Neutrophil (primary cell): ENCODE measurements around the gene SYNJ2BP.

Source experiments
- H3K27ac ChIP-seq: fragments of 200-600 bp; sonication (generic); 2 replicates; pipeline ENCODE4 v1.5.1; 2016; ENCODE audit warnings: mild to moderate bottlenecking, moderate library complexity
- H3K27me3 ChIP-seq: fragments of 200-600 bp; sonication (generic); 2 replicates; pipeline ENCODE4 v1.6.0; 2016; ENCODE audit warnings: mild to moderate bottlenecking
- H3K36me3 ChIP-seq: fragments of 200-600 bp; sonication (generic); 2 replicates; pipeline ENCODE4 v1.5.1; 2017
- H3K4me1 ChIP-seq, 2 experiments: fragments of 200-600 bp in 1 of 2; sonication (generic) in 1 of 2; 1 replicate in 1 of 2; 2 replicates in 1 of 2; pipeline versions ENCODE4 v1.5.1 to v1.6.1; 2013 to 2016; ENCODE audit warnings: low read depth in 1 of 2, low read length in 1 of 2, mild to moderate bottlenecking in 1 of 2, moderate library complexity in 1 of 2; ENCODE audit not compliant: control insufficient read depth in 1 of 2, insufficient read depth in 1 of 2
- H3K4me3 ChIP-seq, 2 experiments: fragments of 200-600 bp in 1 of 2; sonication (generic) in 1 of 2; 1 replicate in 1 of 2; 2 replicates in 1 of 2; pipeline ENCODE4 v1.5.1; 2013 to 2016; ENCODE audit warnings: low read depth in 1 of 2, low read length in 1 of 2, mild to moderate bottlenecking in 1 of 2, moderate library complexity in 1 of 2
- H3K9me3 ChIP-seq: fragments of 200-600 bp; sonication (generic); 2 replicates; pipeline ENCODE4 v1.5.1; 2016
- TF ChIP-seq, protein P1 (sequence below): fragments of 200-600 bp; sonication (generic); IDR thresholded peaks from 2 replicates; pipeline ENCODE4 v1.5.1; 2016; ENCODE audit warnings: antibody characterized with exemption

SYNJ2BP gene

DNA sequence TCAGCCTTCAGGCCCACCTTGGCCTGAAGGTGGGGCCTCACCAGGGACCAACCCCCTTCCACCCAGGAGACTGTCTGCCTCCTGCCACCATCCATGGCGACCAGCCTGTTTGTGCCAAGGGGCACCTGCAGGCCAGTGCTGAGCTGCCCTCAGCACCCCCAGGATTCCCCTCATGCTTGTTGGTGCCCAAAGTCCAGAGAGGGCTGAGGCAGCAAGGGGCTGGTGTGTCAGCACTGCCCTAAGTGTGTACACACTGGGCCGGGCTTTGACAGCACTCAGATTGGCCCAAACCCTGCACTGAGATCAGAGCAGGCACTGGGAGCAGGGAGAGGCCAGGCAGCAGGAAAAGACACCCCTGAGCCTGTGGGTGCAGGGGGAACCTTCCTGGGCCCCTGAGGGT, 18.6 kb downstream of the SYNJ2BP start:
- Histone ChIP-seq H3K9me3 (no peaks in the 10 kb centered on the region), H3K27ac (no peak overlapping the region), H3K4me3 (no peak overlapping the region), H3K36me3 (no peaks in the 10 kb centered on the region), H3K27me3 (no peaks in the 10 kb centered on the region), H3K4me1 (no peaks in the 10 kb centered on the region)
- TF ChIP-seq, protein P1, sequence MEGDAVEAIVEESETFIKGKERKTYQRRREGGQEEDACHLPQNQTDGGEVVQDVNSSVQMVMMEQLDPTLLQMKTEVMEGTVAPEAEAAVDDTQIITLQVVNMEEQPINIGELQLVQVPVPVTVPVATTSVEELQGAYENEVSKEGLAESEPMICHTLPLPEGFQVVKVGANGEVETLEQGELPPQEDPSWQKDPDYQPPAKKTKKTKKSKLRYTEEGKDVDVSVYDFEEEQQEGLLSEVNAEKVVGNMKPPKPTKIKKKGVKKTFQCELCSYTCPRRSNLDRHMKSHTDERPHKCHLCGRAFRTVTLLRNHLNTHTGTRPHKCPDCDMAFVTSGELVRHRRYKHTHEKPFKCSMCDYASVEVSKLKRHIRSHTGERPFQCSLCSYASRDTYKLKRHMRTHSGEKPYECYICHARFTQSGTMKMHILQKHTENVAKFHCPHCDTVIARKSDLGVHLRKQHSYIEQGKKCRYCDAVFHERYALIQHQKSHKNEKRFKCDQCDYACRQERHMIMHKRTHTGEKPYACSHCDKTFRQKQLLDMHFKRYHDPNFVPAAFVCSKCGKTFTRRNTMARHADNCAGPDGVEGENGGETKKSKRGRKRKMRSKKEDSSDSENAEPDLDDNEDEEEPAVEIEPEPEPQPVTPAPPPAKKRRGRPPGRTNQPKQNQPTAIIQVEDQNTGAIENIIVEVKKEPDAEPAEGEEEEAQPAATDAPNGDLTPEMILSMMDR = no peak

DNA sequence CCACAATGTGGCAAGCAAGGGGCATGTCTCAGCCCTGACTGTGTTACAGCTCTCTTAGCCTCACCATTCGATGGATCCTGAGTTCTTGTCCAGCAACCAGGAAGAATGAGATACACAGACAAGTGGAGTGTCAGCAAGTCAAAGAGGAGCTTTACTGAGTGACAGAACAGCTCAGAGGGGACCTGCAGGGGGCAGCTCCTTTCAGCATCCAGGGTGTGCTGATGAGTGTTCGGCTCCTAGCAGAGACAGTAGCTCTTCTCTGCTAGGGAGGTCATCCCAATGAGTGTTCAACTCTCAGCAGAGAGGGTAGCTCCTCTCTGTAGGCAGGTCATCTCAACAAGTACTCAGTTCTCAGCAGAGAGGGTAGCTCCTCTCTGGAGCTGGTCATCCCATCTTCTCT, 19.1 kb downstream of the SYNJ2BP start:
- Histone ChIP-seq H3K4me3 (no peak overlapping the region), H3K36me3 (no peaks in the 10 kb centered on the region), H3K4me1 (no peaks in the 10 kb centered on the region), H3K27me3 (no peaks in the 10 kb centered on the region), H3K27ac (no peak overlapping the region), H3K9me3 (no peaks in the 10 kb centered on the region)
- TF ChIP-seq, protein P1 = no peak

DNA sequence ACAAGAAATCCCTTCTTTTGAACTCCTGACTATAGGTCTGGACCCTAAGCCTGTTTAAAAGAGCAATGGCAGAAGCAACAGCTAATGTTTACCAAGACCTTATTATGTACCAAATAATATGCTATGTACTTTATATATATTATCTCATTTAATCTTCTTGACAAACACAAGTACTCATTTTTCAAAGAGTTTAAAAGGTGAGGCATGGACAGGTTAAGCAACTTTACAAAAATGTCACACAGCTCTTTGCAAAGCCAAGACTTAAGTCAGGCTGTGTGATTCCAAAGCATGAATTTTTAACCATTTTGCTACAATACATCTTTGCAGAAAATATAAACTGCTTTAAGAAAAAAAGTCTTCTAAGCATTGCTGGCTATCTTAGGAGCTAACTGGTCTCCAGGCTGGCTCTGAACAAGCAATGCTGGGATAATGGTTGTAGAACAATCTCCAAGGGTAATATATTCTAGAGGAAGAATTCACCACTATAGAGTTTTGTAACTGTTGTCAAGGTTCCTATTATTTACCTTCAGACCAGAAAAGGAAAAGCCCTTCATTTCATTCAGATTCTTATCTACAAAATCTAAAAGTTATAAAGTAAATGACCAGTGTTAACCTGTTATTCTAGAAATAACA, 22.1 kb downstream of the SYNJ2BP start:
- no peak overlapping the region for H3K4me3 ChIP-seq
- TF ChIP-seq, protein P1 = no peak
- H3K4me1 ChIP-seq = no peaks in the 10 kb centered on the region
- no peaks in the 10 kb centered on the region for H3K27me3 ChIP-seq
- H3K9me3 ChIP-seq = no peaks in the 10 kb centered on the region
- no peak overlapping the region for H3K27ac ChIP-seq
- H3K36me3 ChIP-seq = no peaks in the 10 kb centered on the region

DNA sequence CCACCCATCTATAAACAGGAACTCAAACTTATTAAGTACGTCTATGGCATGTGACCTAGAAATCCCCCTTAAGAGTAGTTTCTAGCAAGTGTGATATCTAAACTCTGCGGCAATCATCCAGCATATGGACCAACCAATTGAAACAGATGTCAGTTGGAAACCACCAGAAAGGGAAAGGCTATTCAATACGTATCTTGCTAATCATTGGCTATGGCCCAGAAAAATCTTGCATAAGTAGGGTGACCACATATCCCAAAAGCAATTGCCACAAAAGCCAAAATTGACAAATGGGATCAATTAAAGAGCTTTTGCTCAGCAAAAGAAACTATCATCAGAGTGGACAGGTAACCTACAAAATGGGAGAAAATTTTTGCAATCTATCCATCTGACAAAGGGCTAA, 24.2 kb downstream of the SYNJ2BP start:
- Histone ChIP-seq H3K36me3 (no peaks in the 10 kb centered on the region), H3K4me1 (no peaks in the 10 kb centered on the region), H3K4me3 (no peak overlapping the region), H3K9me3 (no peaks in the 10 kb centered on the region), H3K27ac (no peak overlapping the region), H3K27me3 (no peaks in the 10 kb centered on the region)
- TF ChIP-seq, protein P1 = no peak

DNA sequence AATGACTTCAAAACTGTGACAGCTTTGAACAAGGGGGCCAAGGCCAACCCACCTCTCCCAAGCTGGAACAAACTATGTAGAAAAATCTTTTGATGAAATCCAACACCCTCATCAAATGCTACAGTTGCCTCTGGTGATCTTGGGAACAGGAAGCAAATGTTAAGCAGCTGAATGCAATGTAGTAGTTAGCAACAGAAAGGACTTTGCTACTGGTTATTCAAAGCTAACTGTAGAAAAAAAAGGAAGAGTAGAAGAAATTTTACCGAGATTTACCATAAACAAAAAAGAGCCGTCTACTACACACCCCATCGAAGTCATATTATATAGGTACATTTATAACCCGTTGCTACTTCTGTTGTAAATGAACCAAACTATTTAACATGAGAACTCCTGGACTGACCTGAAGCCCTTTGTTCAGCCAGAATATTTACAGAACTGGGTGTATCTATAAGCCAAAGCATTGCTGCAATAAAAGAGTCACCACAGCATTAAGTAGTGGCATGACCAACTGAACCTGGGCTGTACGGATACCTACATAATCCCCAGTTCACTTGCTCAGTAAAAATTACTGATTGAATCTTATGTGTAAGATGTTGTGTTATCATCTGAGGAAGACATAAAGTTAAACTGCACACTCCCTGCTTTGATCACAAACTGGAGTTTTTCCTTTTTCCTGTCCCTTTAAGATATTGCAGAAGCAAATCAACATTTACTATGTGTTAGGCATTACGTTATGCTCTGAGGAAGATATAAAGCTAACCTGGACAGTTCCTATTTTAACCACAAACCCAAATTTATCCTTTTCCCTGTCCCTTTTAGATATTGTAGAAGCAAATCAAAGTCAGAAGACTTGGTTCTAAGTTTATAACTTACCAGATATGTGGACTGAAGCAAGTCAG, 25.1 kb downstream of the SYNJ2BP start:
- TF ChIP-seq, protein P1 = no peak
- Histone ChIP-seq H3K4me3 (no peak overlapping the region), H3K27ac (no peak overlapping the region), H3K27me3 (no peaks in the 10 kb centered on the region), H3K4me1 (no peaks in the 10 kb centered on the region), H3K9me3 (no peaks in the 10 kb centered on the region), H3K36me3 (no peaks in the 10 kb centered on the region)
